GM10847 (cell line): ENCODE results near the gene ACTL8.

Experiments used
- POLR2A ChIP-seq: IDR thresholded peaks from 2 replicates; pipeline ENCODE4 v1.6.1; 2011; ENCODE audit not compliant: insufficient read length; ENCODE audit errors: extremely low read depth

ACTL8 gene

DNA sequence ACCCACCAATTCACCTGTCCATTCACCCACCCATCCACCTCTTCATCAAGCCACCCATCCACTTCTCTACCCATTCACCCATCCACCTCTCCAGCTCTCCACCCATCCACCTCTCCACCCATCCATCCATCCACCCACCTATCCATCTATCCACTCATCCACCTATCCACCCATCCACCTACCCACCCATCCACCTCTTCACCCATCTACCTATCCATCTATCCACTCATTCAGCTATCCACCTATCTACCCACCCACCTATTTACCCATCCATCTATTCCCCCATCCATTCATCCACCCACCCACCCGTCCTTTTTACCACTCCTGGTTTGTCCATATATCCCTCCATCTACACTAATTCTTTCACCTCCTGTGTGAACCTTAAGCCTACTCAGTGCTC is 105.7 kb downstream of the ACTL8 start:
- no peak for TF ChIP-seq POLR2A

DNA sequence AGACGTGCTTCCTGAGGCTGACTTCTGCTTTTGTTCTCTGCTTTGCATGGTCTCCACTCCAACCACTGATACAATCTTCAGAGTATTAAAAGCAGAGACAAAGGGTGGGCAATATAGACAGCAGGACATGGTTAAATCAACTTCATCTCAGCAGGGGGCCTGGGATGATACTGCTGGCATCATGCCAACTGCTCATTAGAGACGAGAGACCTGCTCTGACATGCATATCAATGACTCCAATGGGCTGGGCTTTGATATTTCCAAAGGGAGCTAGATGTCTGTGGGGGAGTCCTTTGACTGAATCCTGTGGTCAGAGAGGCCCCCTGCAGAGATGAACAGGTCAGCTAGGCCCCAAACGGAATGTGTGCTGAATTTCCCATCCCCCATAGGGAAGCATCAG is 106.6 kb downstream of the ACTL8 start:
- no peak for TF ChIP-seq POLR2A

DNA sequence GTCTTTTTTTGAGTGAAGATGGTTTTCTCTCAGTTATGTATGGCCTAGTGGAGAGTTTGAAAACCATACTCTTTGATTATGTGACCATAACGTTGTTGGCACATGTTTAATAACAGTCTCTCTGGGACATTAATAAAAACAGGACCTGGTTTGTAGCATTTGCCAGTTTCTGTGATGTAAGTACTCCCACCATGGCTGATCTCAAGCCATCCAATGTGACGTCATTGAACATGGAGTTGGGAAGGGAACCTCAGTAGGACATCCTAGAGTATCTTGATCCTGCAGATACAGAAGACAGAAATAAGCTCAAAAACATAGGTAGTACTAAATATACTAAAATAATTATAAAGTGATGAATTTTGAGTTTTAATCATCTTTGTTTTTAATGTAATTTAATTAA is 107.0 kb downstream of the ACTL8 start:
- TF ChIP-seq POLR2A = no peak

DNA sequence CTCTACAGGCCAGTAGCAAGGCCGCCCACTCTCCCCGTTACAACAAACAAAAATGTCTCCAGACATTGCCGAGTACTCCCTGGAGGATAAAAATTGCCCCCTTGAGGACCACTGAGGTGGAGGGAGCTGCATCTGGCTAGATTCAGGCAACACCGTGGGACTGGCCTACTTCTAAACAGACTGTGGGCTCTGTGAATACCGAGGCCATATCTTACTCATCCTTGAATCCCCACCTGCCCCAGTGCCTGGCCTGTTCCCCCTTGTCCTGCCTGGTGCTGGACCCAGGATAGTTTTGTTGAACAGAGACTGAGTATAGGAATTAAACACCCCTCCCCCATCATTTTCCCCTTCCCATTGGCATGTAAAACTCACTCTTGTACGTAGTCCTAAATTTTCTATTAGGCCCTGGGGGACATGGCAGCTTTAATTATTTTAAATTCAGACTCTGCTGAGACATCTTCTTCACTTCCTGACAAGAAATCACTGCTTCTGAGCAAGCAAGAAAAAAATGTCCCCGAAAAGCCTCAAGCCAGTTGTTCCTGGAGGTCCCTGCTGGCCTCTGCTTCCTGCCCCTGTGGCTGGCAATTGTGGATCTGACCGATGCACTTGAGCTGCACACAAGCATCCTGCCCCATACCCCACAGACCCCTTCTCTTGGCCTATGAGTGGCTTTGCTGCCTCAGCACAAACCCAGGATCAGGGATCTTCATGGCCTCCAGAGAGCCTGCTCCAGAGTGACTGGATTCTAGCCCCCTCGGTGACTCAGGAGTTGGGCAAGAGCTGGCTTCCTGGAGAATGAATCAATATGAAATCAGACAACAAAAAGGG is 111.0 kb downstream of the ACTL8 start:
- no peak for TF ChIP-seq POLR2A

DNA sequence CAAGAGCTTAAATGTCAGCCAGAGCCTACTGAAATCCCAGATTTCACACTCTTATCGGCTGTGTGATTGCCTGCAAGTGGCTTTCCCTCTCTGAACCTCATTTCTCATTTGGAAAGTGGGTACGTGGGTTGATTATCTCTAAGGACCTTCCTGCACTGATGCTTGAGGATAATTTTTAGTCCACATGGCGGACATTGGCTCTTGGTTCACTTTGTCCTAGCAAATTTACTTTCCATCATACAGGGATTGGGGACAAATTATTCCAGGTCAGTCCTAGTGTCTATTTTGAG is 111.6 kb downstream of the ACTL8 start:
- no peak for TF ChIP-seq POLR2A

DNA sequence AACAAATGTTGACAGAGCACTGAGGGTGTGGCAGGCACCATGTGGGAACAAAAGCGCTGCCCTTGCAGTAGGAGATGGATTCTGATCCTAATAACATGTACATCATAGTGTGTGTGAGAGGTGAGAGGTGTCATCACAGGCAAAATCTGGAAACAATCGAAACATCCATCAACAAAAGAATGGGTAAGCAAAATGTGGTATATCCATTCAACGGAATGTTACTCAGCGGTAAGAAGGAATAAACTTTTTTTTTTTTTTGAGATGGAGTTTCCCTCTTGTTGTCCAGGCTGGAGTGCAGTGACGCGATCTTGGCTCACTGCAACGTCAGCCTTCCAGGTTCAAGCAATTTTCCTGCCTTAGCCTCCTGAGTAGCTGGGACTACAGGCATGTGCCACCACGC is 112.3 kb downstream of the ACTL8 start:
- no peak for TF ChIP-seq POLR2A

DNA sequence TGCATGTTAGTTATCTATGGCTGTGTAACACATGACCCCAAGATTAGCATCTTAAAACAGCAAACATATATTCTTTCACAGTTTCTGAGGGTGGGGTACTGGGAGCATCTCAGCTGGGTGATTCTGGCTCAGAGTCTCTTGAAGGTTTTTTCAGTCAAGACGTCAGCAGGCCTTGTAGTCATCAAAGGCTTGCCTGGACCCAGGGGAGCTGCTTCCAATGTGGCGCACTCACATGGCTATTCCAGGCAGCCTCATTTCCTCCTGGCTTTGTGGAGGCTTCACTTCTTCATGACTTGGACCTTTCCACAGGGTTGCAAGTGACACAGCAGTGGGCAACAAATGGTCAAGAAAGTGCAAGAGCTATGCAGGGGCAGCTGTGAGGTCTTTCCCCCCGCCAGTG is 114.7 kb downstream of the ACTL8 start:
- TF ChIP-seq POLR2A = no peak

DNA sequence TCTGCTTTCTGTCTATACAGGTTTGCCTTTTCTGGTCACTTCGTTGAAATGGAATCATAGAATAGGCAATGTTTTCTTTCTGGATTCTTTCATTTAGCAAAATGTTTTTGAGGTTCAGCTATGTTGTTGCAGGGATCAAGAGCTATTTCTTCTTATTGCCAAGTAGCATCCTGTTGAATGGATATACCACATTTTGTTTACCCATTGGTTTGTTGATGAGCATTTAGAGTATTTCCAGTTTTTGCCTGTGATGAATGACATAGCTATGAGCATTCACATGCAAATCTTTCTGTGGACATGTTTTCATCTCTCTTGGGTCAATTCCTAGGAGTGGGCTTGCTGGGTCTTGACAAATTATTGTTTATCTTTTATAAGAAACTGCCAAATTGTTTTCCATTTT is 115.5 kb downstream of the ACTL8 start:
- TF ChIP-seq POLR2A = no peak

DNA sequence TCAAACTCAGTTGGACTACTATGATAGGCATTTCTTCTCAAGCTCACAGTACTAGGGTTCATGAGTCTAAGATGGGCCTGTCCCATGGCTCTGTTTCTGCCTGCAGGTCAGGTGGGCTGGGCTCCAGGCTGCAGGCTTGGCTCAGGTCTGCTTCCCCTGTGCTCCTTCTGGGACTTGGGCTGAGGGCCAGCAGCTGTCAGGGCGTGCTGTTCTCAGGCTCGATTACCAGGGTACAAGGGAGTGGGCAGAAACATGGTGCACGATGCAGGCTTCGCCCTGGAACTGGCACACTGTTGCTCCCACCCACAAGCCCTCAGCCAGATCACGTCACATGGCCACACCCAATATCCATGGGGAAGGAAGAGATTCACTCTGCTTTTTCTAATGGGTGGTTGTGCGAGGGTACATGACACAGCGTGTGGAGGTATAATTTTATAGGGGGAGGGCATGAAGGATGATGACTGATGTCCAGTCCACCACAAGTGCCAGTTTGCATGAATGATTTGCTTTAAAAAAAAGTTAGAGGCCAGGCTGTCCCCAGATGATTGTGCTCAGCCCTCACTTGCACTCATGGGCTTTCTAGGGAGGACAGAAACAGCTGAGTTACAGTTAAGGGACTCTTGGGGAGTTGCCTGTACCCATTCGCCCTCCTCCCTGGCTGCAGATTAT is 118.0 kb downstream of the ACTL8 start:
- TF ChIP-seq POLR2A = no peak

DNA sequence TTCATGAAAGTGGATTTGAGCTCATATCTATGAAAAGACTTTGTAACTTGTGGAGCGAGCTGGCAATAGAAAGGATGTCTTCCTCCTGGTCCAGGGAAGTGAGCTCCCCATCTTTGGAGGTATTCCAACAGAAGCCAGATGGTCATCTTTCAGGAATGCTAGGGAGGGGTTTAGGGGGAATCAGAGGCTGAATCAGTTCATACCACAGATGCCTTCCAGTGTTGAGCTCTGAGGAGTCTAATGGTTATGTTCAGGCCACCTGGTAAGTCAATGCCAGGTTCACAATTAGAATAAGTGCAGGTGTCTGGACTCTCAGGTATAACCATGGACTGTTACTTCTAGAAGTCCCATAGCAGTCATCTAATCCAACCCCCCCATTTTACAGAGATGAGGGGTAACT is 119.1 kb downstream of the ACTL8 start:
- no peak for TF ChIP-seq POLR2A

DNA sequence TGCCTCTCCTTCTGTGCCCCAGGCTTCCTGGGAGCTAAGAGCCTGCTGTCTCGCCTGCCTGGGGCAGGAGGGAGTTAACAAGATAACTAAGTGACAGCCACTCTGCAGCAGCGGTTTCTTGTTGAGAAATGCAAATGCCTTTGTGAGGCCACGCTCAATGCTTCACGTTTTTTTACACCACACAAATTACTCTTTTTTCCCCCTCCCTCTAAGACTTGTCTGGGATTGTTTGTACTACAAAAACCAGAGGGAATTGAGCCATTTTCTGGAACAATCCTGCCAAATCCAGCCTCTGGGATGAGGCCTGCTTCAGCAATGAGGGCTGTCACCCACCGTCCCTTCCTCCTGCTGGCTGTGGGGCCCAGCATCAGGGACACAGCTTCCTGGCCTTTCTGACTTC is 119.6 kb downstream of the ACTL8 start:
- TF ChIP-seq POLR2A = no peak

DNA sequence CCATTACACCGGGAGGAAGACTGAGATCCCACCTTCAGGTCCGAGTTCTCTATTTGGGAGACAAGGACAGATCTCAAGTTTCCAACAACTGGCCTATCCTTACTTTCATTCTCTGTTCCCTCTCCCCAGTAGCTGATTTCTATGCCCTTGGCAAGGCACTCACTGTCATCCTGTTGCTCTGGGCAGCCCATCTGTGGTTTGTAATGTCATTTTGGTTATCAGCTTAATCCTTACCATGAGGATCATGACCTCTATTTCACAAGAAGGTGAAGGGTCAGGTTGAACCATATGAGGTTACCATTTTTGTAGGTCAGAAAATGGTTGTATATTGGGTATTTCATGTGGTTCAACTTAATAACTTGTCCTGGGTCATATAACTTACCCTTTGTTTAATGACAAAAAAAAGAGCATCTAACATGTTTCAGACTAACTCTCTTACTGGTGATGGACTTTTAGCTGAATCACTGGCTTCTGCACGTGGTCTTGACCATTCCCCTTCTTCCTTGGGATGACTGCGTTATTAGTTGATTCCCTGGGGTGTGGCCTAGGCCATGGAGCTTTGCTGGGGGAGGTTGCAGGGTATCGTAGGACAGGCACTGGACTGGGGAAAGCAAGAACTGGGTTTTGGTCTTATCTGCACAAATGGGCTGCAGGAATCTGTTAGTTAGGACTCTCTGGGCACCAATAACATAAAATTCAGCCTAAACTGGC is 120.2 kb downstream of the ACTL8 start:
- TF ChIP-seq POLR2A = no peak

DNA sequence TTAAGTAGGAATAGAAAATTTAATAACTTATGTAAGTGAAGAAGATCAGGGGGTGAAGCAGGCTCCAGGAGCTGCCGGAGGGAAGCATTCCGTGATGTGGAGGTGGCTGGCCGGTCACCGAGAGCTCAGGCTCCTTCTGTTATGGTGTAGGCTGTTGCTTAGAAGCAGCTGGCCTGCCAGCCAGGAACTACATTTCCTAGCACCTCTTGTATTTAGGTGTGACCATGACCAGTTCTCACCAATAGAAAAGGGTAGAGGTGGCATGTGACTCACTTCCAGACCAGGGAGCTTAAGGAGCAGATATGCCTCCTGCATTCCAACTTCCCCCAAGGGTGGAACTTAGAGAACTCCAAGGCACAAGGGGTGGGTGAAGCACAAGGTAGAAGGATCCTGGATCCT is 120.7 kb downstream of the ACTL8 start:
- no peak for TF ChIP-seq POLR2A
